B cell (primary cell): ENCODE results near the gene SPEM3. TPM values are rescaled to one million over a fixed set of nuclear protein-coding genes. Genes with fewer than 3 reads are reported as not detected.

Experiments used
- ATAC-seq: fragments of 200-7000 bp; cut with Tn5 transposase; one replicate; pipeline ENCODE4 v1.10.0; 2021; ENCODE audit warnings: low read depth, mild to moderate bottlenecking, moderate number of reproducible peaks, moderate library complexity
- CTCF ChIA-PET: fragments of 350-600 bp; sonication (Branson Sonifier 250); formaldehyde crosslinking; loops from one replicate; lab custom pipeline; 2021; ENCODE audit warnings: antibody characterized with exemption, inconsistent platforms; lab: Charles Lee
- POLR2A ChIA-PET: fragments of 350-600 bp; sonication (Branson Sonifier 250); formaldehyde crosslinking; loops from one replicate; lab custom pipeline; 2021; ENCODE audit warnings: antibody characterized with exemption; lab: Charles Lee
- DNase-seq: peaks from one replicate; pipeline ENCODE4 v3.0.0; 2013
- H2AFZ ChIP-seq: 2 replicates; pipeline ENCODE4 v1.6.1; 2012; ENCODE audit warnings: mild to moderate bottlenecking, low read depth, low read length; ENCODE audit not compliant: insufficient read depth, poor library complexity, severe bottlenecking
- H3K27ac ChIP-seq, 2 donors: 1 replicate in 1 of 2; 2 replicates in 1 of 2; pipeline ENCODE4 v1.5.1; 2012 to 2013; ENCODE audit warnings: low read length in 2 of 2, mild to moderate bottlenecking in 2 of 2, moderate library complexity in 1 of 2
- H3K27me3 ChIP-seq, 4 experiments: fragments of 200-600 bp in 1 of 4; sonication (generic) in 1 of 4; replicated peaks in 1 of 4; 1 replicate in 2 of 4; 2 replicates in 2 of 4; pipeline versions ENCODE4 v1.6.1 to v1.7.0; 2013 to 2016; ENCODE audit warnings: low read length in 3 of 4, mild to moderate bottlenecking in 2 of 4, mixed read lengths in 1 of 4, moderate library complexity in 1 of 4; ENCODE audit not compliant: insufficient read depth in 4 of 4, control insufficient read depth in 3 of 4; ENCODE audit errors: control extremely low read depth in 1 of 4
- H3K36me3 ChIP-seq, 2 experiments: replicated peaks in 1 of 2; 1 replicate in 1 of 2; 2 replicates in 1 of 2; pipeline versions ENCODE4 v1.6.1 to v1.7.1; 2013; ENCODE audit warnings: low read length in 1 of 2; ENCODE audit not compliant: insufficient read depth in 2 of 2, control insufficient read depth in 1 of 2; ENCODE audit errors: control extremely low read depth in 1 of 2, extremely low read depth in 1 of 2
- H3K4me1 ChIP-seq, 2 donors: fragments of 200-600 bp in 1 of 2; sonication (generic) in 1 of 2; 1 replicate in 1 of 2; 2 replicates in 1 of 2; pipeline versions ENCODE4 v1.5.1 to v1.6.1; 2013 to 2017; ENCODE audit warnings: low read length in 2 of 2; ENCODE audit not compliant: control insufficient read depth in 2 of 2, insufficient read depth in 2 of 2
- H3K4me2 ChIP-seq: replicated peaks from 2 replicates; pipeline ENCODE3; 2012; ENCODE audit warnings: mild to moderate bottlenecking, low read depth, low read length; ENCODE audit not compliant: poor library complexity, severe bottlenecking
- H3K4me3 ChIP-seq, 5 experiments: fragments of 200-600 bp in 1 of 5; sonication (generic) in 1 of 5; 1 replicate in 3 of 5; 2 replicates in 2 of 5; pipeline versions ENCODE4 v1.5.1 to v1.7.0; 2011 to 2016; ENCODE audit warnings: low read length in 4 of 5, mild to moderate bottlenecking in 4 of 5, low read depth in 2 of 5, control low read depth in 1 of 5, moderate library complexity in 1 of 5; ENCODE audit not compliant: insufficient read depth in 1 of 5; ENCODE audit errors: control extremely low read depth in 1 of 5, extremely low read depth in 1 of 5
- H3K79me2 ChIP-seq: fragments of 200-600 bp; sonication (generic); one replicate; pipeline ENCODE4 v1.6.0; 2016; ENCODE audit warnings: low read length; ENCODE audit not compliant: control insufficient read depth, insufficient read depth
- H3K9ac ChIP-seq: fragments of 200-600 bp; sonication (generic); 2 replicates; pipeline ENCODE4 v1.6.1; 2017; ENCODE audit warnings: mild to moderate bottlenecking, low read length, moderate library complexity
- H3K9me3 ChIP-seq, 3 donors: one replicate each; pipeline versions ENCODE4 v1.6.1 to v1.7.1; 2013; ENCODE audit warnings: low read length in 2 of 3; ENCODE audit not compliant: control insufficient read depth in 2 of 3, insufficient read depth in 1 of 3; ENCODE audit errors: control extremely low read depth in 1 of 3
- H4K20me1 ChIP-seq: 2 replicates; pipeline ENCODE4 v1.6.0; 2012; ENCODE audit warnings: mild to moderate bottlenecking, low read length; ENCODE audit not compliant: insufficient read depth, control insufficient read depth, poor library complexity, severe bottlenecking
- H3K27ac Mint-ChIP-seq: one replicate; pipeline ENCODE4 v1.8.0; 2021; ENCODE audit warnings: mixed read lengths
- H3K27me3 Mint-ChIP-seq: one replicate; pipeline ENCODE4 v1.8.0; 2021; ENCODE audit warnings: mixed read lengths
- H3K4me1 Mint-ChIP-seq: one replicate; pipeline ENCODE4 v1.8.0; 2021; ENCODE audit warnings: mixed read lengths
- H3K4me3 Mint-ChIP-seq: one replicate; pipeline ENCODE4 v1.8.0; 2021; ENCODE audit warnings: mixed read lengths
- H3K9me3 Mint-ChIP-seq: one replicate; pipeline ENCODE4 v1.8.0; 2022; ENCODE audit warnings: mixed read lengths; ENCODE audit not compliant: insufficient read depth
- EZH2 ChIP-seq: IDR thresholded peaks from 2 replicates; pipeline ENCODE4 v1.6.1; 2012; ENCODE audit warnings: borderline replicate concordance, low read depth, mild to moderate bottlenecking, moderate library complexity, low read length; ENCODE audit not compliant: insufficient read depth, poor library complexity, severe bottlenecking
- WGBS: methylation state at CpG from one replicate; pipeline ENCODE4 v1.1.5; 2013; ENCODE audit warnings: missing lambda C conversion rate; ENCODE audit not compliant: insufficient coverage; 5-methylcytosine and 5-hydroxymethylcytosine counted together
- intact Hi-C: fragments of 100-400 bp; cut with micrococcal nuclease; formaldehyde crosslinking; loops from one replicate; pipeline ENCODE4 v1.10.0; 2022
- polyA plus RNA-seq: library from polyadenylated mRNA; depleted of rRNA; stranded (reverse); fragments of >200 nt; gene quantifications from 2 replicates; pipeline ENCODE4 v1.2.3, GENCODE V29; 2012
- total RNA-seq, 2 donors: library from RNA; stranded (reverse); fragments of 120-200 nt in 1 of 2; gene quantifications; 1 replicate in 1 of 2; 2 replicates in 1 of 2; pipeline versions ENCODE4 v1.2.3 to v1.2.4, GENCODE V29; 2013 to 2022
- TF ChIP-seq, protein P1 (sequence below): fragments of 200-600 bp; IDR thresholded peaks from one replicate; pipeline ENCODE4 v1.8.0; 2022; ENCODE audit warnings: antibody characterized with exemption, mild to moderate bottlenecking

Gene SPEM3
- total and polyA plus RNA-seq, 2 donors (not counting 1 experiment from before 2014, with no cell fraction given): not detected

- intact Hi-C loops: loop anchor here (1.0 to 5.0 kb wide), 11 partner anchors 11 to 190 kb away; partner anchors contain the start of genes EIF5A, KCTD11, NEURL4 and PLSCR3
- Histone ChIP-seq H3K4me3 (peak overlapping the region in 4 of 5 experiments; percentile 80 to 95 (median 86)), H3K36me3 (no peaks in the 10 kb centered on the region), H4K20me1 (no peaks in the 10 kb centered on the region), H2AFZ (peak overlapping the region; percentile 87), H3K9ac (peak overlapping the region; percentile 76), H3K9me3 (peaks cover 0 to 4% (median 0%) of the 10 kb centered on the region in 3 donors), H3K4me1 (peaks cover 17 to 20% of the 10 kb centered on the region in 2 donors), H3K79me2 (peaks cover 6% of the 10 kb centered on the region), H3K4me2 (peak overlapping the region; percentile 94), H3K27ac (no peak overlapping the region), H3K27me3 (peaks cover 0 to 31% (median 4%) of the 10 kb centered on the region in 4 experiments)
- Mint-ChIP-seq H3K4me3 (peak overlapping the region; percentile 98), H3K27me3 (peaks cover 24% of the 10 kb centered on the region), H3K27ac (peak overlapping the region; percentile 94), H3K4me1 (peaks cover 23% of the 10 kb centered on the region), H3K9me3 (no peaks in the 10 kb centered on the region)
- DNase-seq: no peak
- TF ChIP-seq, protein P1, sequence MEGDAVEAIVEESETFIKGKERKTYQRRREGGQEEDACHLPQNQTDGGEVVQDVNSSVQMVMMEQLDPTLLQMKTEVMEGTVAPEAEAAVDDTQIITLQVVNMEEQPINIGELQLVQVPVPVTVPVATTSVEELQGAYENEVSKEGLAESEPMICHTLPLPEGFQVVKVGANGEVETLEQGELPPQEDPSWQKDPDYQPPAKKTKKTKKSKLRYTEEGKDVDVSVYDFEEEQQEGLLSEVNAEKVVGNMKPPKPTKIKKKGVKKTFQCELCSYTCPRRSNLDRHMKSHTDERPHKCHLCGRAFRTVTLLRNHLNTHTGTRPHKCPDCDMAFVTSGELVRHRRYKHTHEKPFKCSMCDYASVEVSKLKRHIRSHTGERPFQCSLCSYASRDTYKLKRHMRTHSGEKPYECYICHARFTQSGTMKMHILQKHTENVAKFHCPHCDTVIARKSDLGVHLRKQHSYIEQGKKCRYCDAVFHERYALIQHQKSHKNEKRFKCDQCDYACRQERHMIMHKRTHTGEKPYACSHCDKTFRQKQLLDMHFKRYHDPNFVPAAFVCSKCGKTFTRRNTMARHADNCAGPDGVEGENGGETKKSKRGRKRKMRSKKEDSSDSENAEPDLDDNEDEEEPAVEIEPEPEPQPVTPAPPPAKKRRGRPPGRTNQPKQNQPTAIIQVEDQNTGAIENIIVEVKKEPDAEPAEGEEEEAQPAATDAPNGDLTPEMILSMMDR: no peak
- TF ChIP-seq EZH2: no peak
- peak; percentile 29 for ATAC-seq
- CTCF ChIA-PET: interaction anchor here (0.8 to 1.8 kb wide), 6 partner anchors 30 to 75 kb away, joined by 3 to 6 read pairs (median 4); partner anchors contain the start of gene TMEM102
- under 1% methylated on average over 57 of the region's 65 CpGs for WGBS
- POLR2A ChIA-PET: interaction anchor here (0.6 to 2.0 kb wide), 11 partner anchors 20 to 179 kb away, joined by 3 to 17 read pairs (median 7); partner anchors contain the start of genes ACAP1, MPDU1, POLR2A and TMEM102
Measured at GRCh38 chr17:7404737-7405349, 23.8 kb upstream of the SPEM3 start.
